RPMI8226 (cell line): Measurements from ENCODE around the gene ZNF513.

ENCODE experiments used
- DNase-seq: peaks from one replicate; pipeline ENCODE4 v3.0.0-alpha.2; 2015

The ZNF513 gene

GRCh38 chr2:27381577-27382181, 1.1 kb upstream of the ZNF513 start:
- no peak for DNase-seq

- no peak for DNase-seq
These were observed 503 bp downstream of the ZNF513 start for GRCh38 chr2:27379836-27380625.

GRCh38 chr2:27379383-27379835, 1.1 kb downstream of the ZNF513 start:
- DNase-seq: no peak

GRCh38 chr2:27378809-27379290, 1.7 kb downstream of the ZNF513 start:
- DNase-seq: no peak

GRCh38 chr2:27378096-27378808, 2.3 kb downstream of the ZNF513 start:
- DNase-seq: no peak

DNA sequence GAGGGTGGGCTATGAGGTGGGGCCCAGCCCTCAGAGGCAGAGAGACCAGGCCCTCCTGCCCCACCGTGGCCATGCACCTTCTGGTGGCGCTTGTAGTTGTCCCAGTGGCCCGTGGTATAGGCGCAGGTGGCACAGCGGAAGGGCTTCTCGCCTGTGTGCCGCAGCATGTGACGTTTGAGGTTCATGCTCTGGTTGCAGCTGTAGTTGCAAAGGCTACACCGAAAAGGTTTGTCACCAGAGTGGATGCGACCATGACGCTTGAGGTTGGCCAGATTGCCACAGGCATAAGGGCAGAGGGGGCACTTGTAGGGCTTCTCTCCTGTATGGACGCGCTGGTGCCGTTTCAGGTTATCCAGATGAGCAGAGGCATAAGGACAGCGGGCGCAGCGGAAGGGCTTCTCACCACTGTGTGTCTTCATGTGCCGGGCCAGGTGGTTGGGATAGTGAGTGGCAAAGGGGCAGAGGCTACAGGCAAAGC, 2.9 kb downstream of the ZNF513 start:
- no peak for DNase-seq

- no peak for DNase-seq
These were observed 3.5 kb downstream of the ZNF513 start for GRCh38 chr2:27376866-27377617.

DNA sequence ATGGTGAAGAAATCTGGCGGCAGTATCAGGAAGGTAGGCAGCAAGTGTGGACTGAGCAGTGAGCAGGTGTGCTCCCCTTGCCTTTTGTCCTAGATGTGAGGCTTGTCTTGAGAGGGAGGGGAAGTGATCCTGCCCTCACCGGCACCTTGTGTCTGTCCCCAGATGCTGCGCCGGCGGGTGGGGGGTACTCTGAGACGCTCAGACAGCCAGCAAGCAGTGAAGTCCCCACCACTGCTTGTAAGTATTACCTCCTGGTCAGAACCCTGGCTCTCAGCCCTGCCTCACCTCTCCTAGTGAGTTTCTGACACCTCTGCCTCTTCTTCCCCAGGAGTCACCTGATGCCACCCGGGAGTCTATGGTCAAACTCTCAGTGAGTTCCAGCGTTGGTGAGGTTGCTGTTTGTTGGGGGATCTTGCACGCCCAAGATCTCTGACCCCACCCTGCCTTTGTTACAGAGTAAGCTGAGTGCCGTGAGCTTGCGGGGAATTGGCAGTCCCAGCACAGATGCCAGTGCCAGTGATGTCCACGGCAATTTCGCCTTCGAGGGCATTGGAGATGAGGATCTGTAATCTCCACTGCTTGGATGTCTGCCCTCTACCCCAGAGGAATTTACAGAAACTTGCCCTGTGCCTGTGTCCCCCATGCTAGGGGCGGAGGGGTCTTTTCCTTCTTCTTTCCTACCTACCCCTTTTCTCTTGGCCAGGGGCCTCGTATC, 4.2 kb downstream of the ZNF513 start:
- DNase-seq: no peak

GRCh38 chr2:27375513-27376099, 4.9 kb downstream of the ZNF513 start:
- DNase-seq: no peak

- no peak for DNase-seq
These were observed 7.0 kb downstream of the ZNF513 start for GRCh38 chr2:27373567-27373966.

- DNase-seq: no peak
These were observed 7.6 kb downstream of the ZNF513 start for GRCh38 chr2:27372937-27373336.

- peak; percentile 57 for DNase-seq
These were observed 9.5 kb downstream of the ZNF513 start for GRCh38 chr2:27370816-27371620.

DNA sequence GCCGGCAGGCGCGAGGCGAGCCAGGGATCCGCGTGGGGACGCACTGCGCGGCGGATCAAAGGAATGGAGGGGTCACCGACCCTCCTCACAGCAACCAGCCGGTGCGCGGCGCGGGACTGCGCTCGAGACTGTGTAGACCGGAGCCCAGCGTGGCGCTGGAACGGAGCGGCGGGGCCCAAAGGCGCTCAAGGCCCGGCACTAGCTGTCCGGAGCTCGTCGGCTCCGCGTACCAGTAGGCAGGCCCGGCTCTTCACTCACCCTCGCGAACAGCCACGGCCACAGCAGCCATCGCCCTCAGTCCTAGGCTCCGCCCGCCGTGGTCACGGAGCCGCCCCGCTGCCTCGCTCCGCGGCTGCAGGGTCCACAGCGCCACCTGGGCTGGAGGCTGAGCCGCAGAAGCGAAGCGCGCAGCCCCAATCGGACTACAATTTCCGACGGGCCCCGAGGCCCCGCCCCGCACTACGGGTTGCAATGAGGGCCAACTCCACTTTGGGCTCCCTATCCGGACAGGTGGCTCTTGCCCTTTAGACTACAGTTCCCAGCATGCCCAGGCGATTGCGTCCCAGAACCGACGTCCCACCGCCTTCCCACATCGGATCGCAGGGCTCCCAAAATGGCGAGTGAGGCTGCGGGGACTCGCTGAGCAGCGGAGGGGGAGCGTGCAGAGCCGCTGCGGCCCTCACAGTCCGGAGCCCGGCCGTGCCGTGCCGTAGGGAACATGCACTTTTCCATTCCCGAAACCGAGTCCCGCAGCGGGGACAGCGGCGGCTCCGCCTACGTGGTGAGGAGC, 10.3 kb downstream of the ZNF513 start, which contains the start of the genes EIF2B4 and SNX17:
Gene EIF2B4, minus strand, starts transcription at position 313 of the 790 bp plus-strand sequence. Its CDS starts 24 bp downstream, at position 289.
Gene SNX17, plus strand, starts transcription at position 591 of the 790 bp plus-strand sequence. Its CDS starts 128 bp downstream, at position 719.
- peak; percentile 99 for DNase-seq

GRCh38 chr2:27369471-27370025, 11.0 kb downstream of the ZNF513 start:
- DNase-seq: no peak

DNA sequence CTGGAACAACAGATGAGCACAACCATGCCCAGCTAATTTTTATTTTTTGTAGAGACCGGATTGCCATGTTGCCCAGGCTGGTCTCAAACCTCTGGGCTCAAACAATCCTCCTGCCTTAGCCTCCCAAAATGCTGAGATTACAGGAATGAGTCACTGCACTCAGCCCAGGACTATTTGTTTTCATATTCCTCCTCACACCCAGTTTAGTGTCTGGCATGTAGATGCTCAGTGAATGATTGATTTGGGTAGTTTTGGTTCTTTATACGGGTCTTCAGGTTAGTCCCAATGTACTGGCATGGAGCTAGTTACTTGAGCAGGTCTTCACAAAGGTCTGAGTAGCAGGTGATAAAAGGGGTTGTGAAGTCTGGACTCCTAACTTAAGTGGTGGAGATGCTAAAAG, 16.6 kb downstream of the ZNF513 start:
- DNase-seq: no peak

- no peak for DNase-seq
These were observed 17.7 kb downstream of the ZNF513 start for GRCh38 chr2:27362678-27363420.

GRCh38 chr2:27356382-27357181, 24.0 kb downstream of the ZNF513 start, which contains the start of gene GTF3C2:
GTF3C2 (minus strand) TSS chr2:27356764; CDS start chr2:27343554, 13,210 bp downstream.
- DNase-seq: peak; percentile 97

GRCh38 chr2:27356056-27356381, 24.5 kb downstream of the ZNF513 start:
- peak; percentile 74 for DNase-seq
